ENCODE results near the gene AFF1.

GRCh38 chr4:86977621-86978184 is 42.9 kb downstream of the AFF1 start:
- TF ChIP-seq CTCF (conservative IDR thresholded peaks at IDR 0.05 in 1 of 2, IDR thresholded peaks at IDR 0.05 in 1 of 2; ENCODE audit: extremely low read depth in 1 of 2, insufficient read depth in 1 of 2, low read depth in 1 of 2, low read length in 2 of 2) = no peak
- TF ChIP-seq EZH2 (IDR thresholded peaks at IDR 0.05; ENCODE audit: borderline replicate concordance, low read length) = no peak

Measured in mammary epithelial cell (primary cell).